Central memory CD4-positive, alpha-beta T cell (primary cell): Measurements from ENCODE around the gene CT45A8.
"Not testable (repeated sequence)": the region's sequence is repeated elsewhere in the genome, so short reads cannot be mapped to it uniquely, and the experiment has no call there.

Experiments used
- DNase-seq: peaks from one replicate; pipeline ENCODE4 v3.0.0; 2022
- total RNA-seq, 3 experiments: gene quantifications; one replicate each; lab custom pipeline; 2026; lab: John Stamatoyannopoulos, UW

Gene CT45A8, protein sequence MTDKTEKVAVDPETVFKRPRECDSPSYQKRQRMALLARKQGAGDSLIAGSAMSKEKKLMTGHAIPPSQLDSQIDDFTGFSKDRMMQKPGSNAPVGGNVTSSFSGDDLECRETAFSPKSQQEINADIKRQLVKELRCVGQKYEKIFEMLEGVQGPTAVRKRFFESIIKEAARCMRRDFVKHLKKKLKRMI
- 0 reads per million in 3 experiments for total RNA-seq

- DNase-seq: not testable (repeated sequence)
Observed at GRCh38 chrX:135854438-135854837, at the start of gene CT45A8. CT45A8 (minus strand) TSS chrX:135854538; CDS start chrX:135850783, 3,755 bp downstream.

DNA sequence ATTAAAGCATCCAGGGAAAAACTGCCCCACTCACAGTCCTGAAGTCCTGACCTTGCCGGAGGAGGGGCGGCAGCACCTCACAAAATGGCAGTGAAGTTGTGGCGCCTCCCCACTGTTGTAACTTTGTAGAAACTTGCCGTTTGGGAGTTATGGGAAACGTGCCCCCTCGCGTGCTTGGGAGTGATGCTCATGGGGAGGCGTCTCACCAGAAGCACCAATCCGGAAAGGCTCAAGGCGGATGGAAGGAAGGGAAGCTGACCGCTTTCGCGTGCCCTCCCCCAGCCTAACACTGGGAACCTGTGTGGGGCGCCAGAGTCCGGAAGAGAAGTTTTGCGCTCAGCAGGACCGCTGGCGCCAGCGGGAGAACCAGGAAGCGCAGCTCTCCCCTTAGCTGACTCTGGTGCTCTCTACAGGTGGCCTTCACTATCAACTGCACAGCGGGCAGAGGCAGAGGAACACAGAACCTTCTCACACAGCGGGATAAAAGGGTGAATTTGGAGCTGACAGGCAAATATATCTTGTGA lies 39.0 kb upstream of the CT45A8 start, which contains the start of the genes CT45A10 and SAGE1:
Gene CT45A10, minus strand, starts transcription at position 151 of the 524 bp plus-strand sequence. CDS start 8,100 bp downstream, outside the sequence.
Gene SAGE1, plus strand, starts transcription at position 423 of the 524 bp plus-strand sequence. CDS start 2,527 bp downstream, outside the sequence.
- no peak for DNase-seq

GRCh38 chrX:135892781-135893180 lies 38.4 kb upstream of the CT45A8 start:
- no peak for DNase-seq

- DNase-seq: no peak
Observed at GRCh38 chrX:135890087-135890585, 35.8 kb upstream of the CT45A8 start.

GRCh38 chrX:135888976-135889375 lies 34.6 kb upstream of the CT45A8 start:
- DNase-seq: not testable (repeated sequence)

GRCh38 chrX:135888230-135888629 lies 33.9 kb upstream of the CT45A8 start:
- DNase-seq: not testable (repeated sequence)

- not testable (repeated sequence) for DNase-seq
Observed at GRCh38 chrX:135882741-135883140, 28.4 kb upstream of the CT45A8 start.

DNA sequence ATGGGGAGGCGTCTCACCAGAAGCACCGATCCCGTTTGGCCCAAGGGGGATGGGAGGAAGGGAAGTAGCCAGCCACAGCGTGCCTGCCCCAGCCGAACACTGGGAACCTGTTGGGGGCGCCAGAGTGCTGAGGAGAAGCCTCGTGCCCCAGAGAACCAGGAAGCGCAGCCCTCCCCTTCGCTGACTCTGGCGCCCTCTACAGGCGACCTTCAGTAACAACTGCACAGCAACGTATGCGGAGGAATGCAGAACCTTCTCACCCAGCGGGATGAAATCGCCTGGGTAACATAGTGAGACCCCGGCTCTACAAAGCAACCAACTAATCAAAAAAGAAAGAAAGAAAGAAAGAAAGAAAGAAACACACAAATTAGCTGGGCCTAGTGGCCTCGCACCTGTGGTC lies 17.4 kb upstream of the CT45A8 start, which contains the start of gene CT45A9:
Gene CT45A9, minus strand, starts transcription at position 101 of the 400 bp plus-strand sequence. CDS start 3,751 bp downstream, outside the sequence.
- DNase-seq: not testable (repeated sequence)

DNA sequence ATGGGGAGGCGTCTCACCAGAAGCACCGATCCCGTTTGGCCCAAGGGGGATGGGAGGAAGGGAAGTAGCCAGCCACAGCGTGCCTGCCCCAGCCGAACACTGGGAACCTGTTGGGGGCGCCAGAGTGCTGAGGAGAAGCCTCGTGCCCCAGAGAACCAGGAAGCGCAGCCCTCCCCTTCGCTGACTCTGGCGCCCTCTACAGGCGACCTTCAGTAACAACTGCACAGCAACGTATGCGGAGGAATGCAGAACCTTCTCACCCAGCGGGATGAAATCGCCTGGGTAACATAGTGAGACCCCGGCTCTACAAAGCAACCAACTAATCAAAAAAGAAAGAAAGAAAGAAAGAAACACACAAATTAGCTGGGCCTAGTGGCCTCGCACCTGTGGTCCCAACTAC lies 17.2 kb downstream of the CT45A8 start, which contains the start of gene CT45A7:
Gene CT45A7, minus strand, starts transcription at position 101 of the 400 bp plus-strand sequence. CDS start 3,747 bp downstream, outside the sequence.
- DNase-seq: not testable (repeated sequence)

DNA sequence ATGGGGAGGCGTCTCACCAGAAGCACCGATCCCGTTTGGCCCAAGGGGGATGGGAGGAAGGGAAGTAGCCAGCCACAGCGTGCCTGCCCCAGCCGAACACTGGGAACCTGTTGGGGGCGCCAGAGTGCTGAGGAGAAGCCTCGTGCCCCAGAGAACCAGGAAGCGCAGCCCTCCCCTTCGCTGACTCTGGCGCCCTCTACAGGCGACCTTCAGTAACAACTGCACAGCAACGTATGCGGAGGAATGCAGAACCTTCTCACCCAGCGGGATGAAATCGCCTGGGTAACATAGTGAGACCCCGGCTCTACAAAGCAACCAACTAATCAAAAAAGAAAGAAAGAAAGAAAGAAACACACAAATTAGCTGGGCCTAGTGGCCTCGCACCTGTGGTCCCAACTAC lies 34.4 kb downstream of the CT45A8 start, which contains the start of gene CT45A2:
Gene CT45A2, minus strand, starts transcription at position 101 of the 400 bp plus-strand sequence. CDS start 3,747 bp downstream, outside the sequence.
- not testable (repeated sequence) for DNase-seq

- not testable (repeated sequence) for DNase-seq
Observed at GRCh38 chrX:135802687-135803086, 51.7 kb downstream of the CT45A8 start, which contains the start of gene CT45A6. CT45A6 (minus strand) TSS chrX:135802787; CDS start chrX:135798993, 3,794 bp downstream.
